DMS53 (cell line): Measurements from ENCODE around the gene BRINP2.

Source experiments
- DNase-seq: peaks from one replicate; lab custom pipeline; 2025; lab: John Stamatoyannopoulos, UW

The BRINP2 gene

GRCh38 chr1:177270863-177271262, 100.1 kb downstream of the BRINP2 start:
- DNase-seq, result no peak

GRCh38 chr1:177273141-177273540, 102.4 kb downstream of the BRINP2 start:
- no peak for DNase-seq

GRCh38 chr1:177274687-177275211, 104.0 kb downstream of the BRINP2 start:
- DNase-seq, result no peak

- DNase-seq, result no peak
Observed at GRCh38 chr1:177275736-177276135, 105.0 kb downstream of the BRINP2 start.

GRCh38 chr1:177278626-177279390, 108.0 kb downstream of the BRINP2 start:
- DNase-seq, result peak; percentile 12

- DNase-seq, result no peak
Observed at GRCh38 chr1:177281901-177282300, 111.1 kb downstream of the BRINP2 start.

GRCh38 chr1:177282976-177283375, 112.2 kb downstream of the BRINP2 start:
- no peak for DNase-seq

- no peak for DNase-seq
Observed at GRCh38 chr1:177283380-177283779, 112.6 kb downstream of the BRINP2 start.

- DNase-seq, result no peak
Observed at GRCh38 chr1:177286396-177286795, 115.6 kb downstream of the BRINP2 start.

GRCh38 chr1:177287270-177287669, 116.5 kb downstream of the BRINP2 start:
- DNase-seq, result no peak

GRCh38 chr1:177287994-177288393, 117.2 kb downstream of the BRINP2 start:
- no peak for DNase-seq

GRCh38 chr1:177289532-177289931, 118.8 kb downstream of the BRINP2 start:
- no peak for DNase-seq

- no peak for DNase-seq
Observed at GRCh38 chr1:177300431-177300830, 129.7 kb downstream of the BRINP2 start.

- no peak for DNase-seq
Observed at GRCh38 chr1:177301425-177302124, 130.8 kb downstream of the BRINP2 start.

GRCh38 chr1:177302357-177303044, 131.7 kb downstream of the BRINP2 start:
- no peak for DNase-seq

- DNase-seq, result no peak
Observed at GRCh38 chr1:177305040-177306018, 134.6 kb downstream of the BRINP2 start.

- no peak for DNase-seq
Observed at GRCh38 chr1:177306019-177306415, 135.3 kb downstream of the BRINP2 start.

GRCh38 chr1:177306981-177307380, 136.2 kb downstream of the BRINP2 start:
- DNase-seq, result peak; percentile 8

GRCh38 chr1:177307771-177308170, 137.0 kb downstream of the BRINP2 start:
- DNase-seq, result no peak

- DNase-seq, result no peak
Observed at GRCh38 chr1:177309880-177310279, 139.1 kb downstream of the BRINP2 start.

- DNase-seq, result no peak
Observed at GRCh38 chr1:177310326-177310725, 139.6 kb downstream of the BRINP2 start.
